ENCODE measurements around the gene CEMP1.

The CEMP1 gene

GRCh38 chr16:2483939-2484897 is 47.0 kb downstream of the CEMP1 start:
- no peak for DNase-seq

- DNase-seq, result no peak
These were observed 48.3 kb downstream of the CEMP1 start for GRCh38 chr16:2482708-2483534.

- DNase-seq, result no peak
These were observed 49.0 kb downstream of the CEMP1 start for GRCh38 chr16:2482249-2482648.

GRCh38 chr16:2481676-2482075 is 49.5 kb downstream of the CEMP1 start:
- no peak for DNase-seq

GRCh38 chr16:2480948-2481347 is 50.3 kb downstream of the CEMP1 start:
- no peak for DNase-seq
